Measurements from ENCODE around the gene TPD52L2.

TPD52L2 gene

GRCh38 chr20:63864978-63865640 is at the start of gene TPD52L2:
TPD52L2 (plus strand) TSS chr20:63865270; CDS start chr20:63865366, 96 bp downstream.
- Histone ChIP-seq H3K4me3 (ENCODE audit: low read depth, low read length) (peak within 1 kb of the TSS; percentile 90), H3K27me3 (ENCODE audit: insufficient read depth, low read length) (no peaks in the 10 kb centered on the region), H3K4me1 (ENCODE audit: control insufficient read depth, insufficient read depth, low read length, unreplicated experiment) (peaks cover 7% of the 10 kb centered on the region), H3K27ac (ENCODE audit: low read depth, low read length) (peak within 1 kb of the TSS; percentile 81), H3K79me2 (ENCODE audit: control insufficient read depth, insufficient read depth, low read length, unreplicated experiment) (peaks cover 57% of the 10 kb centered on the region), H3K36me3 (ENCODE audit: insufficient read depth, low read length) (peaks cover 18% of the 10 kb centered on the region; the same call in 1 of the 2 replicates), H2AFZ (ENCODE audit: low read length, unreplicated experiment) (peak within 1 kb of the TSS; percentile 69)

GRCh38 chr20:63815615-63816253 is 49.3 kb upstream of the TPD52L2 start:
- H2AFZ ChIP-seq (ENCODE audit: low read length, unreplicated experiment) = no peak overlapping the region
- H3K79me2 ChIP-seq (ENCODE audit: control insufficient read depth, insufficient read depth, low read length, unreplicated experiment) = no peaks in the 10 kb centered on the region
- no peaks in the 10 kb centered on the region for H3K27me3 ChIP-seq (ENCODE audit: insufficient read depth, low read length)
- H3K4me3 ChIP-seq (ENCODE audit: low read depth, low read length) = no peak overlapping the region
- no peak overlapping the region for H3K27ac ChIP-seq (ENCODE audit: low read depth, low read length)
- no peaks in the 10 kb centered on the region for H3K4me1 ChIP-seq (ENCODE audit: control insufficient read depth, insufficient read depth, low read length, unreplicated experiment)
- H3K36me3 ChIP-seq (ENCODE audit: insufficient read depth, low read length) = no peaks in the 10 kb centered on the region

GRCh38 chr20:63819224-63819921 is 45.7 kb upstream of the TPD52L2 start:
- H3K27ac ChIP-seq (ENCODE audit: low read depth, low read length) = no peak overlapping the region
- no peak overlapping the region for H2AFZ ChIP-seq (ENCODE audit: low read length, unreplicated experiment)
- no peaks in the 10 kb centered on the region for H3K4me1 ChIP-seq (ENCODE audit: control insufficient read depth, insufficient read depth, low read length, unreplicated experiment)
- H3K27me3 ChIP-seq (ENCODE audit: insufficient read depth, low read length) = 0 out of 2 replicates have a peak, but pooled peaks cover 2% of the 10 kb centered on the region
- no peaks in the 10 kb centered on the region for H3K36me3 ChIP-seq (ENCODE audit: insufficient read depth, low read length)
- H3K79me2 ChIP-seq (ENCODE audit: control insufficient read depth, insufficient read depth, low read length, unreplicated experiment) = no peaks in the 10 kb centered on the region
- peak overlapping the region; percentile 71 for H3K4me3 ChIP-seq (ENCODE audit: low read depth, low read length)

GRCh38 chr20:63821811-63822210 is 43.3 kb upstream of the TPD52L2 start:
- Histone ChIP-seq H3K79me2 (ENCODE audit: control insufficient read depth, insufficient read depth, low read length, unreplicated experiment) (no peaks in the 10 kb centered on the region), H3K4me3 (ENCODE audit: low read depth, low read length) (no peak overlapping the region), H3K36me3 (ENCODE audit: insufficient read depth, low read length) (no peaks in the 10 kb centered on the region), H3K27ac (ENCODE audit: low read depth, low read length) (no peak overlapping the region), H3K27me3 (ENCODE audit: insufficient read depth, low read length) (0 out of 2 replicates have a peak, but pooled peaks cover 2% of the 10 kb centered on the region), H3K4me1 (ENCODE audit: control insufficient read depth, insufficient read depth, low read length, unreplicated experiment) (no peaks in the 10 kb centered on the region), H2AFZ (ENCODE audit: low read length, unreplicated experiment) (no peak overlapping the region)

- 0 out of 2 replicates have a peak, but pooled peaks cover 2% of the 10 kb centered on the region for H3K27me3 ChIP-seq (ENCODE audit: insufficient read depth, low read length)
- no peak overlapping the region for H3K27ac ChIP-seq (ENCODE audit: low read depth, low read length)
- no peaks in the 10 kb centered on the region for H3K4me1 ChIP-seq (ENCODE audit: control insufficient read depth, insufficient read depth, low read length, unreplicated experiment)
- H2AFZ ChIP-seq (ENCODE audit: low read length, unreplicated experiment) = no peak overlapping the region
- H3K4me3 ChIP-seq (ENCODE audit: low read depth, low read length) = no peak overlapping the region
- H3K36me3 ChIP-seq (ENCODE audit: insufficient read depth, low read length) = no peaks in the 10 kb centered on the region
- H3K79me2 ChIP-seq (ENCODE audit: control insufficient read depth, insufficient read depth, low read length, unreplicated experiment) = no peaks in the 10 kb centered on the region
These were observed 42.8 kb upstream of the TPD52L2 start for GRCh38 chr20:63822276-63822696.

GRCh38 chr20:63823691-63824311 is 41.3 kb upstream of the TPD52L2 start:
- H3K4me3 ChIP-seq (ENCODE audit: low read depth, low read length) = no peak overlapping the region
- no peaks in the 10 kb centered on the region for H3K4me1 ChIP-seq (ENCODE audit: control insufficient read depth, insufficient read depth, low read length, unreplicated experiment)
- H3K27me3 ChIP-seq (ENCODE audit: insufficient read depth, low read length) = 0 out of 2 replicates have a peak, but pooled peaks cover 2% of the 10 kb centered on the region
- no peaks in the 10 kb centered on the region for H3K36me3 ChIP-seq (ENCODE audit: insufficient read depth, low read length)
- no peak overlapping the region for H3K27ac ChIP-seq (ENCODE audit: low read depth, low read length)
- H3K79me2 ChIP-seq (ENCODE audit: control insufficient read depth, insufficient read depth, low read length, unreplicated experiment) = no peaks in the 10 kb centered on the region
- no peak overlapping the region for H2AFZ ChIP-seq (ENCODE audit: low read length, unreplicated experiment)

GRCh38 chr20:63825331-63826118 is 39.5 kb upstream of the TPD52L2 start:
- Histone ChIP-seq H2AFZ (ENCODE audit: low read length, unreplicated experiment) (no peak overlapping the region), H3K79me2 (ENCODE audit: control insufficient read depth, insufficient read depth, low read length, unreplicated experiment) (no peaks in the 10 kb centered on the region), H3K4me3 (ENCODE audit: low read depth, low read length) (no peak overlapping the region), H3K4me1 (ENCODE audit: control insufficient read depth, insufficient read depth, low read length, unreplicated experiment) (no peaks in the 10 kb centered on the region), H3K27me3 (ENCODE audit: insufficient read depth, low read length) (peaks cover 19% of the 10 kb centered on the region), H3K27ac (ENCODE audit: low read depth, low read length) (no peak overlapping the region), H3K36me3 (ENCODE audit: insufficient read depth, low read length) (no peaks in the 10 kb centered on the region)

- H3K27ac ChIP-seq (ENCODE audit: low read depth, low read length) = no peak overlapping the region
- H3K4me3 ChIP-seq (ENCODE audit: low read depth, low read length) = no peak overlapping the region
- no peaks in the 10 kb centered on the region for H3K36me3 ChIP-seq (ENCODE audit: insufficient read depth, low read length)
- no peaks in the 10 kb centered on the region for H3K4me1 ChIP-seq (ENCODE audit: control insufficient read depth, insufficient read depth, low read length, unreplicated experiment)
- H3K27me3 ChIP-seq (ENCODE audit: insufficient read depth, low read length) = peaks cover 24% of the 10 kb centered on the region
- H2AFZ ChIP-seq (ENCODE audit: low read length, unreplicated experiment) = no peak overlapping the region
- H3K79me2 ChIP-seq (ENCODE audit: control insufficient read depth, insufficient read depth, low read length, unreplicated experiment) = no peaks in the 10 kb centered on the region
These were observed 38.3 kb upstream of the TPD52L2 start for GRCh38 chr20:63826753-63827152.

- H3K79me2 ChIP-seq (ENCODE audit: control insufficient read depth, insufficient read depth, low read length, unreplicated experiment) = no peaks in the 10 kb centered on the region
- H3K27ac ChIP-seq (ENCODE audit: low read depth, low read length) = no peak overlapping the region
- no peaks in the 10 kb centered on the region for H3K36me3 ChIP-seq (ENCODE audit: insufficient read depth, low read length)
- no peak overlapping the region for H3K4me3 ChIP-seq (ENCODE audit: low read depth, low read length)
- no peaks in the 10 kb centered on the region for H3K4me1 ChIP-seq (ENCODE audit: control insufficient read depth, insufficient read depth, low read length, unreplicated experiment)
- H3K27me3 ChIP-seq (ENCODE audit: insufficient read depth, low read length) = peaks cover 30% of the 10 kb centered on the region
- no peak overlapping the region for H2AFZ ChIP-seq (ENCODE audit: low read length, unreplicated experiment)
These were observed 36.9 kb upstream of the TPD52L2 start for GRCh38 chr20:63828124-63828523.

GRCh38 chr20:63828545-63828944 is 36.5 kb upstream of the TPD52L2 start:
- Histone ChIP-seq H3K27me3 (ENCODE audit: insufficient read depth, low read length) (peaks cover 30% of the 10 kb centered on the region), H3K79me2 (ENCODE audit: control insufficient read depth, insufficient read depth, low read length, unreplicated experiment) (no peaks in the 10 kb centered on the region), H3K36me3 (ENCODE audit: insufficient read depth, low read length) (no peaks in the 10 kb centered on the region), H3K4me1 (ENCODE audit: control insufficient read depth, insufficient read depth, low read length, unreplicated experiment) (no peaks in the 10 kb centered on the region), H2AFZ (ENCODE audit: low read length, unreplicated experiment) (no peak overlapping the region), H3K27ac (ENCODE audit: low read depth, low read length) (no peak overlapping the region), H3K4me3 (ENCODE audit: low read depth, low read length) (no peak overlapping the region)

Measured in ACC112 (cell line).